SK-N-SH (cell line): ENCODE data around the gene CFAP210. TPM values are rescaled to one million over a fixed set of nuclear protein-coding genes. Genes with fewer than 3 reads are reported as not detected.

Source experiments
- CTCF ChIA-PET: fragments of 300-600, 350-600 bp; formaldehyde crosslinking; extraction: SDS; loops from one replicate; lab custom pipeline; 2021; lab: Yijun Ruan, JAX
- POLR2A ChIA-PET: fragments of 350-600 bp; sonication (Branson Sonifier 250); formaldehyde crosslinking; extraction: SDS; loops from one replicate; lab custom pipeline; 2020; ENCODE audit warnings: antibody characterized with exemption, inconsistent platforms; lab: Yijun Ruan, JAX
- DNase-seq: peaks from one replicate; pipeline ENCODE4 v3.0.0; 2012
- H2AFZ ChIP-seq: fragments of 200-600 bp; sonication (generic); 2 replicates; pipeline ENCODE4 v1.8.1; 2016; ENCODE audit warnings: antibody characterized with exemption, mild to moderate bottlenecking, low read depth
- H3F3A ChIP-seq: fragments of 200-600 bp; sonication (generic); replicated peaks from 2 replicates; pipeline ENCODE3; 2016; ENCODE audit warnings: antibody characterized with exemption, mild to moderate bottlenecking; ENCODE audit not compliant: insufficient read depth
- H3K27ac ChIP-seq, 2 experiments: fragments of 200-500 bp in 1 of 2; fragments of 200-600 bp in 1 of 2; sonication (Bioruptor generic) in 1 of 2; sonication (generic), shearing (Covaris generic) in 1 of 2; 2 replicates each; pipeline versions ENCODE4 v1.5.1 to v1.6.1; 2014 to 2016; ENCODE audit warnings: low read depth in 2 of 2, inconsistent platforms in 1 of 2, low read length in 1 of 2, mild to moderate bottlenecking in 1 of 2, mixed read lengths in 1 of 2
- H3K27me3 ChIP-seq: fragments of 200-600 bp; sonication (generic), shearing (Covaris generic); 2 replicates; pipeline ENCODE4 v1.6.1; 2016; ENCODE audit warnings: mixed run types; ENCODE audit not compliant: insufficient read depth
- H3K36me3 ChIP-seq, 2 experiments: fragments of 200-500 bp in 1 of 2; fragments of 200-600 bp in 1 of 2; sonication (Bioruptor generic) in 1 of 2; sonication (generic) in 1 of 2; replicated peaks in 1 of 2; 2 replicates each; pipeline versions ENCODE3 to v1.5.1; 2014 to 2016; ENCODE audit warnings: low read length in 1 of 2, mild to moderate bottlenecking in 1 of 2; ENCODE audit not compliant: insufficient read depth in 2 of 2, control insufficient read depth in 1 of 2
- H3K4me1 ChIP-seq, 2 experiments: fragments of 200-500 bp in 1 of 2; fragments of 200-600 bp in 1 of 2; sonication (Bioruptor generic) in 1 of 2; sonication (generic), shearing (Covaris generic) in 1 of 2; 2 replicates each; pipeline versions ENCODE4 v1.5.1 to v1.6.1; 2014 to 2016; ENCODE audit warnings: low read depth in 1 of 2, low read length in 1 of 2, mixed run types in 1 of 2; ENCODE audit not compliant: insufficient read depth in 2 of 2, control insufficient read depth in 1 of 2
- H3K4me2 ChIP-seq: fragments of 200-600 bp; sonication (generic), shearing (Covaris generic); 2 replicates; pipeline ENCODE4 v1.6.1; 2017; ENCODE audit warnings: mixed run types
- H3K4me3 ChIP-seq, 2 experiments: fragments of 200-500 bp in 1 of 2; fragments of 200-600 bp in 1 of 2; sonication (Bioruptor generic) in 1 of 2; sonication (generic), shearing (Covaris generic) in 1 of 2; 2 replicates each; pipeline versions ENCODE4 v1.5.1 to v1.8.1; 2014 to 2016; ENCODE audit warnings: low read depth in 2 of 2, inconsistent platforms in 1 of 2, low read length in 1 of 2, mild to moderate bottlenecking in 1 of 2, mixed read lengths in 1 of 2, moderate library complexity in 1 of 2
- H3K79me2 ChIP-seq: fragments of 200-600 bp; sonication (generic); 2 replicates; pipeline ENCODE4 v1.8.1; 2017; ENCODE audit warnings: mild to moderate bottlenecking; ENCODE audit not compliant: insufficient read depth
- H3K9ac ChIP-seq: fragments of 200-600 bp; sonication (generic); 2 replicates; pipeline ENCODE4 v1.6.1; 2017; ENCODE audit warnings: mixed run types
- H3K9me2 ChIP-seq: fragments of 200-600 bp; sonication (generic); 2 replicates; pipeline ENCODE4 v1.6.1; 2017; ENCODE audit warnings: mixed run types
- H3K9me3 ChIP-seq: fragments of 200-600 bp; sonication (generic); 2 replicates; pipeline ENCODE4 v1.6.1; 2017; ENCODE audit warnings: mixed run types, mild to moderate bottlenecking, moderate library complexity
- H4K20me1 ChIP-seq: fragments of 200-600 bp; sonication (generic); 2 replicates; pipeline ENCODE4 v1.6.1; 2017; ENCODE audit warnings: mild to moderate bottlenecking, mixed run types; ENCODE audit not compliant: insufficient read depth
- ELF1 ChIP-seq: IDR thresholded peaks from 2 replicates; pipeline ENCODE4 v1.4.0; 2012
- EZH2phosphoT487 ChIP-seq: fragments of 200-600 bp; sonication (generic); IDR thresholded peaks from 2 replicates; pipeline ENCODE4 v1.6.1; 2017; ENCODE audit warnings: low read depth, mixed run types, mild to moderate bottlenecking, antibody characterized with exemption, moderate library complexity, borderline replicate concordance
- FOXM1 ChIP-seq: IDR thresholded peaks from 2 replicates; pipeline ENCODE4 v1.4.0; 2012; ENCODE audit warnings: low read depth, mild to moderate bottlenecking
- GABPA ChIP-seq: IDR thresholded peaks from 2 replicates; pipeline ENCODE4 v1.4.0; 2012; ENCODE audit warnings: low read depth, mild to moderate bottlenecking
- GATA2 ChIP-seq: sonication (generic); formaldehyde crosslinking; IDR thresholded peaks from 2 replicates; pipeline ENCODE4 v1.5.0; 2020; ENCODE audit warnings: mild to moderate bottlenecking, missing genetic modification reagents
- JUND ChIP-seq: IDR thresholded peaks from 2 replicates; pipeline ENCODE4 v1.4.0; 2012
- MAX ChIP-seq: IDR thresholded peaks from 2 replicates; pipeline ENCODE4 v1.4.0; 2012; ENCODE audit warnings: low read depth
- MEF2A ChIP-seq: IDR thresholded peaks from 2 replicates; pipeline ENCODE4 v1.4.0; 2012; ENCODE audit warnings: low read depth, borderline replicate concordance
- RFX5 ChIP-seq: IDR thresholded peaks from 2 replicates; pipeline ENCODE4 v1.6.1; 2012; ENCODE audit warnings: mild to moderate bottlenecking, improper control_type of control experiment, low read length
- USF1 ChIP-seq: IDR thresholded peaks from 2 replicates; pipeline ENCODE4 v1.4.0; 2012; ENCODE audit warnings: low read depth, borderline replicate concordance
- ZBTB33 ChIP-seq: IDR thresholded peaks from 2 replicates; pipeline ENCODE4 v1.4.0; 2012; ENCODE audit warnings: low read depth, borderline replicate concordance
- WGBS: methylation state at CpG from one replicate; pipeline ENCODE4 v1.1.6; 2017; ENCODE audit warnings: low lambda C conversion rate; 5-methylcytosine and 5-hydroxymethylcytosine counted together
- polyA plus RNA-seq, 3 experiments: library from polyadenylated mRNA; depleted of rRNA; stranded (reverse); fragments of >200 nt; gene quantifications; 2 replicates each; pipeline ENCODE4 v1.2.3, GENCODE V29; 2012

Gene CFAP210
- polyA plus RNA-seq, 1 of the 3 experiments (the other 2 are of a cell fraction) = 0.03 TPM

- no peak for DNase-seq
- Histone ChIP-seq H3K4me3 (no peak overlapping the region), H3K9ac (no peak overlapping the region), H3K4me1 (no peaks in the 10 kb centered on the region), H3K27ac (no peak overlapping the region), H3K36me3 (no peaks in the 10 kb centered on the region), H3K9me2 (no peaks in the 10 kb centered on the region), H3K27me3 (no peaks in the 10 kb centered on the region), H3K79me2 (no peaks in the 10 kb centered on the region), H3K9me3 (no peaks in the 10 kb centered on the region), H3F3A (no peaks in the 10 kb centered on the region), H4K20me1 (no peaks in the 10 kb centered on the region), H3K4me2 (no peak overlapping the region), H2AFZ (no peak overlapping the region)
- WGBS = 41% methylated on average over 3 of the region's 3 CpGs
- CTCF ChIA-PET = no interaction called here
- POLR2A ChIA-PET = no interaction called here
- TF ChIP-seq ZBTB33 = no peak
- no peak for TF ChIP-seq MEF2A
- no peak for TF ChIP-seq JUND
- no peak for TF ChIP-seq USF1
- no peak for TF ChIP-seq RFX5
- TF ChIP-seq FOXM1 = no peak
- TF ChIP-seq GATA2 (CRISPR knock-in tag) = no peak
- TF ChIP-seq EZH2phosphoT487 = no peak
- TF ChIP-seq MAX = no peak
- TF ChIP-seq ELF1 = no peak
- no peak for TF ChIP-seq GABPA
These were observed 17.8 kb downstream of the CFAP210 start for GRCh38 chr2:169676357-169676756.

DNA sequence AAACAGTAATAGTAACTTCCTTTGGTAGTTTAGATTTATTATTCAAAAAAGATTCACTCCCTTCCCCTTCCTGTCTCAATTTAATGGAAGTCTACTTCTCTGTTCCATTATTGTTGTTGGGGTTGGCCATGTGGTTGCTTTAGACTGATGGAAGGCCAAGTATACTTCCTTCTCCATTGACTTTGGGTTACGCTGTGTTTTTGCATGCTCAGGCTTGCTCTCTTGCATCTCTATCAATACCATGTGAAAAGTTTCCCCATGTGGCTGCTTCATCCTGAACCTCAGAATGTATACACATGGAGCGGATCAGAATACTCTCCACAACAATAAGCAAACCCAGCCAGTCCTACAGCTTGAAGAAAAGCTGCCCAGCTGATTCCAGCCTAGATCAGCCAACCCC, 20.3 kb downstream of the CFAP210 start:
- no peak for TF ChIP-seq ELF1
- CTCF ChIA-PET = interaction anchor here (1.3 kb wide), 1 partner anchor 9 kb away, joined by 3 read pairs; no protein-coding TSS in a partner anchor
- WGBS = 95% methylated on average over 2 of the region's 2 CpGs

More for the DNA sequence above, 20.3 kb downstream of the CFAP210 start:
- Histone ChIP-seq H4K20me1 (no peaks in the 10 kb centered on the region), H3K27ac (no peak overlapping the region), H2AFZ (no peak overlapping the region), H3K4me1 (no peaks in the 10 kb centered on the region), H3K36me3 (no peaks in the 10 kb centered on the region), H3K79me2 (no peaks in the 10 kb centered on the region), H3K9me3 (no peaks in the 10 kb centered on the region), H3K27me3 (no peaks in the 10 kb centered on the region), H3K4me3 (no peak overlapping the region), H3K4me2 (no peak overlapping the region), H3K9ac (no peak overlapping the region), H3K9me2 (no peaks in the 10 kb centered on the region), H3F3A (no peaks in the 10 kb centered on the region)
- no peak for DNase-seq
- POLR2A ChIA-PET = no interaction called here
